HEK293 (cell line): ENCODE measurements around the gene ZBP1.

Experiments
- CTCF ChIP-seq: fragments of 450-650 bp; formaldehyde crosslinking; IDR thresholded peaks from 2 replicates; pipeline ENCODE4 v1.5.1; 2016; ENCODE audit warnings: missing biosample characterization, missing genetic modification characterization
- REST ChIP-seq: fragments of 450-650 bp; formaldehyde crosslinking; IDR thresholded peaks from 2 replicates; pipeline ENCODE4 v1.5.1; 2016; ENCODE audit warnings: missing biosample characterization, missing genetic modification characterization
- SETDB1 ChIP-seq: IDR thresholded peaks from one replicate; pipeline ENCODE4 v1.6.1; 2017; ENCODE audit warnings: mild to moderate bottlenecking, low read length, moderate library complexity, mixed read lengths; ENCODE audit not compliant: insufficient read length
- ZNF521 ChIP-seq: fragments of 450-650 bp; formaldehyde crosslinking; IDR thresholded peaks from 2 replicates; pipeline ENCODE4 v1.5.1; 2017; ENCODE audit warnings: missing biosample characterization, mild to moderate bottlenecking, missing genetic modification characterization

GRCh38 chr20:57564951-57565642 is 55.1 kb downstream of the ZBP1 start:
- no peak for TF ChIP-seq REST (tag by site-specific recombination)
- no peak for TF ChIP-seq SETDB1
- no peak for TF ChIP-seq CTCF (tag by site-specific recombination)
- no peak for TF ChIP-seq ZNF521 (tag by site-specific recombination)
